GM12878 (cell line): ENCODE results near the gene NTM. TPM values are rescaled to one million over a fixed set of nuclear protein-coding genes. Genes with fewer than 3 reads are reported as not detected.

ENCODE experiments used
- BRCA1 ChIP-seq: IDR thresholded peaks from 2 replicates; pipeline ENCODE4 v1.6.1; 2011; ENCODE audit warnings: low read depth, low read length, improper control_type of control experiment
- KLF5 ChIP-seq: fragments of 450-650 bp; IDR thresholded peaks from 2 replicates; pipeline ENCODE4 v1.6.1; 2014; ENCODE audit warnings: mild to moderate bottlenecking; ENCODE audit not compliant: partially characterized antibody
- LARP7 ChIP-seq: fragments of 450-650 bp; IDR thresholded peaks from 2 replicates; pipeline ENCODE4 v1.6.1; 2017; ENCODE audit warnings: mild to moderate bottlenecking
- MYC ChIP-seq: IDR thresholded peaks from 2 replicates; pipeline ENCODE4 v1.6.1; 2011; ENCODE audit warnings: mild to moderate bottlenecking, low read length, moderate library complexity, inconsistent platforms; ENCODE audit not compliant: insufficient read depth, insufficient replicate concordance, insufficient read length, severe bottlenecking
- NFIC ChIP-seq: IDR thresholded peaks from 2 replicates; pipeline ENCODE4 v1.6.1; 2012; ENCODE audit warnings: low read depth, mild to moderate bottlenecking, inconsistent platforms, low read length, moderate library complexity
- NFXL1 ChIP-seq: fragments of 450-650 bp; IDR thresholded peaks from 2 replicates; pipeline ENCODE4 v1.6.1; 2017; ENCODE audit warnings: antibody characterized with exemption, mild to moderate bottlenecking, borderline replicate concordance
- NR2C2 ChIP-seq: IDR thresholded peaks from 2 replicates; pipeline ENCODE4 v1.6.1; 2011; ENCODE audit warnings: borderline replicate concordance, low read depth; ENCODE audit not compliant: control insufficient read depth, insufficient read length
- POLR2A ChIP-seq: IDR thresholded peaks from 2 replicates; pipeline ENCODE4 v1.6.1; 2011; ENCODE audit warnings: low read depth, mild to moderate bottlenecking, low read length
- POLR2AphosphoS2 ChIP-seq: IDR thresholded peaks from 2 replicates; pipeline ENCODE4 v1.6.1; 2011; ENCODE audit warnings: low read depth, mild to moderate bottlenecking, low read length, improper control_type of control experiment, moderate library complexity
- RBBP5 ChIP-seq: fragments of 200-600 bp; sonication (generic); conservative IDR thresholded peaks from 2 replicates; pipeline ENCODE4 v1.6.1; 2016
- YBX1 ChIP-seq: fragments of 450-650 bp; IDR thresholded peaks from 2 replicates; pipeline ENCODE4 v1.6.1; 2016; ENCODE audit warnings: antibody characterized with exemption
- ZBED1 ChIP-seq: IDR thresholded peaks from 2 replicates; pipeline ENCODE4 v1.6.1; 2016; ENCODE audit warnings: borderline replicate concordance
- ZNF622 ChIP-seq: fragments of 450-650 bp; IDR thresholded peaks from 2 replicates; pipeline ENCODE4 v1.6.1; 2017; ENCODE audit warnings: mild to moderate bottlenecking, inconsistent platforms
- polyA plus RNA-seq, 11 experiments: library from polyadenylated mRNA; depleted of rRNA in 4 of 11; unstranded in 6 of 11; stranded (reverse) in 5 of 11; fragments of >200 nt; fragmentation: Nextera tagmentation in 4 of 11; fragmentation: Illumina TruSeq in 1 of 11; extraction: Ambion mirVana in 4 of 11; extraction: Trizol in 1 of 11; gene quantifications; 1 replicate in 1 of 11; 2 replicates in 10 of 11; pipeline versions ENCODE4 v1.2.1 to v1.2.3, GENCODE V29; 2011 to 2016; ENCODE audit warnings: inconsistent platforms in 2 of 11, missing spikeins in 2 of 11, low read depth in 1 of 11
- total RNA-seq, 4 experiments: library from RNA; depleted of rRNA in 3 of 4; stranded (reverse); fragments of >200 nt in 3 of 4; fragmentation: Illumina TruSeq in 1 of 4; extraction: Trizol in 1 of 4; gene quantifications; 2 replicates each; pipeline versions ENCODE4 v1.2.1 to v1.2.3, GENCODE V29; 2013 to 2021
- TF ChIP-seq, protein P1 (sequence below), 3 experiments: IDR thresholded peaks in 2 of 3; conservative IDR thresholded peaks in 1 of 3; 2 replicates each; pipeline ENCODE4 v1.5.1; 2011; ENCODE audit warnings: low read depth in 3 of 3, low read length in 3 of 3, mild to moderate bottlenecking in 3 of 3, control low read depth in 2 of 3, moderate library complexity in 2 of 3, inconsistent platforms in 1 of 3, mixed read lengths in 1 of 3; ENCODE audit not compliant: control insufficient read depth in 2 of 3, insufficient read depth in 1 of 3; ENCODE audit errors: extremely low read depth in 1 of 3

The NTM gene
- total and polyA plus RNA-seq, 10 of the 15 experiments (the other 5 are each of a cell fraction or from before 2014, with no cell fraction given) = not detected

DNA sequence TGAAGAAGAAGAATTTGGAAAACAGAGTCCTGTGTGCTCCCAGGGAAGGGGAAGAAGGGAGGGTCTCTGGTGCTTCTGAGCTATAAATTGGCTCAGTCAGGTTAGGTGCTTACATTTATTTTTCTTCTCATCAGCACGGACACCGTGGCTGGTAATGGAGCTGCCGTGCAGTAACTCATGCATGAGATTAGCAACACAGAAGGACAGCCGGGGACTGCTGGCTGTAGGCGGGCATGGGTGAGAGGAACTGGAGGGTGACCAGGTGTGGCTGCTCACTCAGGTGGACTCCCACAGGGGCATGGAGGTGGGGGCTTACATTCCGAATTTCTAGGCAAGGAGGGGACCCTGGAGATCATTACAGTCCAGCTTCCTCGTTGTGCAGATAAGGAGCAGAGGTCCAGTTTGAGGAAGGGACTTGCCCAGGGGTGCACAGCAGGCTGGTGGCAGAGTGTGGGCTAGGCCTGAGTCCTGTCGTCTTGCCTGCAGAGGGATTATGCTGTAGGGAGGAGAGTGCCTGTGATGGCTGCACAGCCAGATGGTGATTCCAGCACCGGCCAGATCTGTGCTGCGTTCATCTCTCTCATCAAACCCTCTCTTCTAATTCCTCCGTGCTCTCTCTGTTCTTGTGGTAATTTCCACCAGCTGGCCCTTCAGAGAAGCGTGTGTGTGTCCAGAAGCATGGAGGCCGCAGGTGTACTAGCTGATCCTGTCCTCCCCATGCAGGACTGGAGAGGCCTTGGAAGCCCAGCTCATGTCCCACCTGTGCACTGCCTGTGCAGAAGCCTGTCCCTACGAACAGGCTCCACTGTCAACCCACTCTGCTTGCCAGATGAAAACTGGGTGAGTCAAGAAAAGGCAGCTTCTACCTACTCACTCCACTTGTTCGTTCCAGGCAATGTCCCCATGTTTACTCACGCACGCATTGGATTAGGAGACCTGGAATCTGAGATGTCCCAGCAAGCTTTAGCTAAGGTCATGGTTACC is 78.9 kb downstream of the NTM start (continued):
- TF ChIP-seq YBX1 (no peak), NR2C2 (no peak), RBBP5 (no peak), BRCA1 (no peak), ZBED1 (no peak), NFXL1 (no peak), LARP7 (no peak), NFIC (no peak), ZNF622 (no peak), MYC (no peak), POLR2AphosphoS2 (no peak), KLF5 (no peak), POLR2A (no peak)
- TF ChIP-seq, protein P1, sequence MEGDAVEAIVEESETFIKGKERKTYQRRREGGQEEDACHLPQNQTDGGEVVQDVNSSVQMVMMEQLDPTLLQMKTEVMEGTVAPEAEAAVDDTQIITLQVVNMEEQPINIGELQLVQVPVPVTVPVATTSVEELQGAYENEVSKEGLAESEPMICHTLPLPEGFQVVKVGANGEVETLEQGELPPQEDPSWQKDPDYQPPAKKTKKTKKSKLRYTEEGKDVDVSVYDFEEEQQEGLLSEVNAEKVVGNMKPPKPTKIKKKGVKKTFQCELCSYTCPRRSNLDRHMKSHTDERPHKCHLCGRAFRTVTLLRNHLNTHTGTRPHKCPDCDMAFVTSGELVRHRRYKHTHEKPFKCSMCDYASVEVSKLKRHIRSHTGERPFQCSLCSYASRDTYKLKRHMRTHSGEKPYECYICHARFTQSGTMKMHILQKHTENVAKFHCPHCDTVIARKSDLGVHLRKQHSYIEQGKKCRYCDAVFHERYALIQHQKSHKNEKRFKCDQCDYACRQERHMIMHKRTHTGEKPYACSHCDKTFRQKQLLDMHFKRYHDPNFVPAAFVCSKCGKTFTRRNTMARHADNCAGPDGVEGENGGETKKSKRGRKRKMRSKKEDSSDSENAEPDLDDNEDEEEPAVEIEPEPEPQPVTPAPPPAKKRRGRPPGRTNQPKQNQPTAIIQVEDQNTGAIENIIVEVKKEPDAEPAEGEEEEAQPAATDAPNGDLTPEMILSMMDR (IDR thresholded peaks at IDR 0.05 in 2 of 3, conservative IDR thresholded peaks at IDR 0.05 in 1 of 3; ENCODE audit: control insufficient read depth in 2 of 3, extremely low read depth in 1 of 3, insufficient read depth in 1 of 3, low read depth in 3 of 3, low read length in 3 of 3) = no peak
